Naive thymus-derived CD8-positive, alpha-beta T cell (primary cell): ENCODE measurements around the gene SRP14. TPM values are rescaled to one million over a fixed set of nuclear protein-coding genes. Genes with fewer than 3 reads are reported as not detected.
"Not testable (repeated sequence)": the region's sequence is repeated elsewhere in the genome, so short reads cannot be mapped to it uniquely, and the experiment has no call there.

ENCODE experiments used
- ATAC-seq, 2 donors: fragments of 150-1000 bp; cut with Tn5 transposase in 1 of 2; sonication (Bioruptor Pico), chemical (Tn5 transposase) in 1 of 2; 1 replicate in 1 of 2; 2 replicates in 1 of 2; pipeline ENCODE4 v1.10.0; 2021; ENCODE audit warnings: mild to moderate bottlenecking in 2 of 2, moderate library complexity in 2 of 2
- POLR2A ChIA-PET: fragments of 350-600 bp; sonication (Branson Sonifier 250); formaldehyde crosslinking; loops from one replicate; lab custom pipeline; 2021; ENCODE audit warnings: antibody characterized with exemption; lab: Charles Lee
- DNase-seq, 10 donors: peaks; one replicate each; pipeline versions ENCODE4 v3.0.0 to v3.0.0-alpha.2; 2020 to 2022
- H3K27ac Mint-ChIP-seq, 10 donors: one replicate each; pipeline ENCODE4 v1.8.0; 2020 to 2022; ENCODE audit warnings: mild to moderate bottlenecking in 10 of 10, mixed read lengths in 10 of 10, moderate library complexity in 4 of 10, inconsistent platforms in 1 of 10
- H3K27me3 Mint-ChIP-seq, 5 donors: one replicate each; pipeline ENCODE4 v1.8.0; 2021 to 2022; ENCODE audit warnings: mixed read lengths in 5 of 5
- H3K36me3 Mint-ChIP-seq, 3 donors: one replicate each; pipeline ENCODE4 v1.8.0; 2020 to 2022; ENCODE audit warnings: mixed read lengths in 3 of 3, mild to moderate bottlenecking in 2 of 3, inconsistent platforms in 1 of 3
- H3K4me1 Mint-ChIP-seq, 4 donors: one replicate each; pipeline ENCODE4 v1.8.0; 2021 to 2022; ENCODE audit warnings: mixed read lengths in 4 of 4
- H3K4me3 Mint-ChIP-seq, 10 donors: one replicate each; pipeline ENCODE4 v1.8.0; 2020 to 2022; ENCODE audit warnings: mild to moderate bottlenecking in 10 of 10, mixed read lengths in 10 of 10, moderate library complexity in 6 of 10, inconsistent platforms in 1 of 10
- H3K9me3 Mint-ChIP-seq, 9 donors: one replicate each; pipeline ENCODE4 v1.8.0; 2020 to 2022; ENCODE audit warnings: mixed read lengths in 9 of 9, mild to moderate bottlenecking in 3 of 9, inconsistent platforms in 1 of 9, moderate library complexity in 1 of 9
- polyA plus RNA-seq, 3 donors: library from polyadenylated mRNA; unstranded; fragments of 300-500 nt; fragmentation: Illumina TruSeq; gene quantifications; one replicate each; pipeline ENCODE4 v1.2.3, GENCODE V29; 2021
- total RNA-seq, 8 experiments: library from RNA in 2 of 8; stranded (reverse) in 2 of 8; gene quantifications; one replicate each; pipeline ENCODE4 v1.2.3 and lab custom pipeline; 2021 to 2026

The SRP14 gene
- total and polyA plus RNA-seq, 5 experiments from 2014 or later, result 147 to 855 (median 705) TPM

DNA sequence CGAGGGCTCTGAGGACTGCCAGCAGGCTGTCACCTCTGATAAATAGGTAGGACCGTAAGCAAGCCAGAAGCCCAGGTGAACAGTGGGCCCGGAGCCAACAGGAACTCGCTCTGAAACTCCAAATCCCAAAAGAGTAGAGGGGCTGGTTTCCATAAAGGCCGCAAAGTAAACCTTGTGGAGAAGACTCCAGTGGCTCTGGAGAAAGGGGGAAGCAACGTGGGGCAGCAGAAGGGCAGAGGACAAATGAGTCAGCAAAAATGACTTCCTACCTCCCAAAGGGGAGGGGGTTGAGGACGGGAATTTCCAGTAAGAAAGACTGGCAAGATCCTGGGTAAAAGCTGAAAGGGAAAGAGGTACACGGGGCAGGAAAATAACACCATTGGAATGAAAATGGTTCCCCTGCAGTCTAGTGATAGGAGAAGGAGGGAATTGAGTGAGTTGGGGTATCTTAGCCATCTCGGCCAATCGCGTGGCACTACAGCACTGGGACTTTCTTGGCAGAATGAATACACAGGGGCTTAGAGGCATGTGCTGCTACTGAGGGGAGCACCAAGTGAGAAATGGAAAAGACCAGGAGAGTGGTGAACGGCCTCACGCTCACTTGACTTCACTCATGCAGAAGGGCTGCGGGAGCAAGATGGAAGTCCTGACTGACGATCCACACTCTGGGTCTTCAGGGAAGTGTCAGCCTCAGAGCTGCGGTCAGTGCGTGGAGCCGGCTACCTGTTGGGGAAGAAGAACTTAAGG is 36.5 kb upstream of the SRP14 start:
- Mint-ChIP-seq H3K9me3 (no peaks in the 10 kb centered on the region), H3K27ac (peak overlapping the region in 1 of 10 donors; percentile 14), H3K27me3 (peaks cover 0 to 6% (median 0%) of the 10 kb centered on the region in 5 donors), H3K36me3 (no peaks in the 10 kb centered on the region), H3K4me1 (peaks cover 13 to 22% (median 14%) of the 10 kb centered on the region in 4 donors), H3K4me3 (peak overlapping the region in 2 of 10 donors; percentile 8 to 11)
- peak in 1 of 10 donors; percentile 50 for DNase-seq
- no peak for ATAC-seq
- POLR2A ChIA-PET, result no interaction called here

DNA sequence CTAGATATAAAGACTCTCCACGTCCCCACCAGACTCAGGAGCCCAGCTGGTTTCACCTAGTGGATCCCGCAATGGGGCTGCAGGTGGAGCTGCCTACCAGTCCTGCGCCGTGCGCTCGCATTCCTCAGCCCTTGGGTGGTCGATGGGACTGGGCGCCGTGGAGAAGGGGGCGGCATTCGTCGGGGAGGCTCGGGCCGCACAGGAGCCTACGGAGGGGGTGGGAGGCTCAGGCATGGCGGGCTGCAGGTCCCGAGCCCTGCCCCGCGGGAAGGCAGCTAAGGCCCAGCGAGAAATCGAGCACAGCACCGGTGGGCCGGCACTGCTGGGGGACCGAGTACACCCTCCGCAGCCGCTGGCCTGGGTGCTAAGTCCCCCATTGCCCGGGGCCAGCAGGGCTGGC is 35.7 kb upstream of the SRP14 start:
- Mint-ChIP-seq H3K4me1 (peaks cover 13 to 17% (median 14%) of the 10 kb centered on the region in 4 donors), H3K4me3 (peak overlapping the region in 1 of 10 donors; percentile 90)
- H3K27me3 Mint-ChIP-seq, ATAC-seq, H3K9me3 Mint-ChIP-seq, DNase-seq, H3K27ac Mint-ChIP-seq, H3K36me3 Mint-ChIP-seq: not testable (repeated sequence)
- POLR2A ChIA-PET, result interaction anchor here (1.0 kb wide), 1 partner anchor 24 kb away, joined by 3 read pairs; no protein-coding TSS in a partner anchor

DNA sequence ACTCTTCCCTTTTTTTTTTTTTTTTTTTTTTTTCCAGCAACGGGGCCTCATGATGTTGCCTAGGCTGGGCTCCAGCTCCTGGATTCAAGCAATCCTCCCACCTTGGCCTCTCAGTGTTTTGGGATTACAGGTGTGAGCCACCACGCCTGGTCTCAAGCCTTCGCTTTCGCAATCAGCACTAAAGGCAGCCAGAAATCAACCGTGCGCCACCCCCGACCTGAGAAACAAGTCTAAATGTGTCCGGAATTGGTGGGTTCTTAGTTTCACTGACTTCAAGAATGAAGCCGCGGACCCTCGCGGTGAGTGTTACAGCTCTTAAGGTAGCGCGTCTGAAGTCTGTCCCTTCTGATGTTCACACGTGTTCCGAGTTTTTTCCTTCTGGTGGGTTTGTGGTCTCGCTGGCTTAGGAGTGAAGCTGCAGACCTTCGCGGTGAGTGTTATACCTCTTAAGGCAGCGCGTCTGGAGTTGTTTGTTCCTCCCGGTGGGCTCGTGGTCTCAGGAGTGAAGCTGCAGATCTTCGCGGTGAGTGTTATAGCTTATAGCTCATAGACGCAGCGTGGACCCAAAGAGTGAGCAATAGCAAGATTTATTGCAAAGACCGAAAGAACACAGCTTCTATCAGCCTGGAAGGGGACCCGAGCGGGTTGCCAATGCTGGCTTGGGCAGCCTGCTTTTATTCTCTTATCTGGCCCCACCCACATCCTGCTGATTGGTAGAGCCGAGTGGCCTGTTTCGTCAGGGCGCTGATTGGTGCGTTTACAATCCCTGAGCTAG is 34.9 kb upstream of the SRP14 start:
- DNase-seq, result peak in 1 of 10 donors; percentile 52
- not testable (repeated sequence) for H3K36me3 Mint-ChIP-seq, H3K9me3 Mint-ChIP-seq, H3K27me3 Mint-ChIP-seq
- Mint-ChIP-seq H3K4me3 (peak overlapping the region; percentile 74 to 93 (median 89)), H3K4me1 (peaks cover 13 to 17% (median 14%) of the 10 kb centered on the region in 4 donors), H3K27ac (peak overlapping the region; percentile 23 to 88 (median 70))
- peak; percentile 47 to 50 for ATAC-seq
- POLR2A ChIA-PET, result interaction anchor here (0.6 to 1.0 kb wide), 2 partner anchors 25 to 39 kb away, joined by 3 to 7 read pairs; no protein-coding TSS in a partner anchor

DNA sequence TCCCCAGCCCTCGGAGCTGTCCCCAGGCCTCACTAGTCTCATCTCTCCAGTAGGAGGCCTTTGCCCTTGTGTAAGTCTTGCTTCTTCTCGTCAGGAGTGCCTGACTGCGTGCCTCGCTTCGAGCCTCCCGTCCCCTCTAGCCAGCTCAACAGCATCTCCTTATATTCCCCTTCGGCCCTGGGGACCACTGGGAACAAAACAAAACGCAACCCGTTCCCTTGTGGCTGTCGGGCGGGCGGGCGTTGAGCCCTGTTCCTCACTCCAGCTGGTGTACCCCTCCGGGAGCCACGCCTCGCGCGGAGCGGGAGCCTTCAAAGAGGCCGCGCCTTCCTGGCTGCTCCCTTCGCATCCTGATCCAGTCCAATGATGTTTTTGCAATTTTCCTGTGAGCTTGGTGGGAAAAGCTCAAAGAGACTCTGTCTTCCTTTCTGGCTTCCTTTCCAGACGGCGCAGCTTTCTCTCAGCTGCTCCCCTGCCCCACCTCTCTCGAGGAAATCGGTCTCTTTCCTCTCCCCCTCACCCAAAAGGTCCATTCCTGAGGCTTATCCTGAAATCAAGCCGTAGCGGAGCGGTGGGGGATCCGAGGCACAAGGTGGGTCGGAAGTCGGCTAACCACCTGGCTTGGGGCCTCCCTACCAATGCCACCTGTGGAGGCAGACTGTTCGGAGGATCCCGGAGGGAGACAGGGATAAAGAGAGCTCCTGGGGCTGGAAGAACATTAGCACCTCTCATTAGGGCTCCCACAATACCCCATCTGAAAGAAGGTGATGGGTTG is 33.4 kb upstream of the SRP14 start:
- H3K36me3 Mint-ChIP-seq, result no peaks in the 10 kb centered on the region
- POLR2A ChIA-PET, result interaction anchor here (0.6 kb wide), 1 partner anchor 41 kb away, joined by 3 read pairs; no protein-coding TSS in a partner anchor
- no peak overlapping the region for H3K4me3 Mint-ChIP-seq

DNA sequence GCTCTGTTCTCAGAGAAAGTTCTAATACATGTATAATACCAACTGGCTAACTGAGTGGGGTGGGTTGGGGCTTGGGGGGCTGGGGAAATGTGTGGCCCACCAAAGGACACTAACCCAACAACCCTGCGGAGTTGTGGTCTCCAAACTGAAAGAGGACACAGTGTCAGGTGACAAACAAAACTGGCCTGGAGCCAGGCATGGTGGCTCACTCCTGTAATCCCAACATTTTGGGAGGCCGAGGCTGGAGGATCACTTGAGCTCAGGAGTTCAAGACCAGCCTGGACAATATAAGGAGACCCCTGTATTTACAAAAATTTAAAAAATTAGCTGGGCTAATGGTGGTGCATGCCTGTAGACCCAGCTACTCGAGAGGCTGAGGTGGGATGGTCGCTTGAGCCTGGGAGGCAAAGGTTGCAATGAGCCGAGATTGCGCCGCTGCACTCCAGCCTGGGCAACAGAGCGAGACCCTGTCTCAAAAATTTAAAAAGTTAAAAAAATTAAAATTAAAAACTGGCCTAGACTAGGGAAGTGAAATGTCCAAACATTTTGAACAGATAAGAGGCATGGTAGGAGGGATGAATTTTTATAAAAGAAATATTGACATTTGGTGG is 31.7 kb upstream of the SRP14 start:
- no peak overlapping the region for H3K4me3 Mint-ChIP-seq
- peaks cover 13 to 18% (median 14%) of the 10 kb centered on the region in 4 donors for H3K4me1 Mint-ChIP-seq
- ATAC-seq (no peak), DNase-seq (no peak)
- no peaks in the 10 kb centered on the region for H3K36me3 Mint-ChIP-seq
- H3K27me3 Mint-ChIP-seq, result peaks cover 0 to 6% (median 0%) of the 10 kb centered on the region in 5 donors
- POLR2A ChIA-PET, result no interaction called here
- no peaks in the 10 kb centered on the region for H3K9me3 Mint-ChIP-seq
- no peak overlapping the region for H3K27ac Mint-ChIP-seq

More for the DNA sequence above, 33.4 kb upstream of the SRP14 start:
- Mint-ChIP-seq H3K27me3 (peaks cover 0 to 6% (median 0%) of the 10 kb centered on the region in 5 donors), H3K9me3 (no peaks in the 10 kb centered on the region), H3K4me1 (peaks cover 13 to 17% (median 14%) of the 10 kb centered on the region in 4 donors), H3K27ac (peak overlapping the region in 2 of 10 donors; percentile 11 to 34)
- ATAC-seq (no peak), DNase-seq (peak in 1 of 10 donors; percentile 36)

DNA sequence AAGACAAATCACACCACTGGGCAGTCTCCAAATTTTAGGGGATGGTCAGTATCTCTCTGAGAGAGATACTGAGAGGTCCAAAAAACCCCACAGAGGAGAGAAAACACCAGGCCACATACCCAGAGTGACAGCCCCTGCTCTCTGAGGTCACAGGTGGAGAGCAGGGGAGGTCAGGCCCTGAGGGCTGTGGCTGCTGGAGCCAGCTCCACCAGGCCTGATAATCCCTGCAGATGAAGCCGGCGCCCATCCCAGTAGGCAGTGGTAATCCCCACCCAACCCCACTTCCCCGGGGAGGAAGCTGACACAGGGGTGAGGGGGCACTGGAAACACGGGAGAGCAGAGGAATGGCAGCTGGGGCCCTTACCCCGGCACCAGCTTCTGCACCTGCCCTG is 31.2 kb upstream of the SRP14 start:
- Mint-ChIP-seq H3K27ac (peak overlapping the region in 1 of 10 donors; percentile 65), H3K4me3 (no peak overlapping the region), H3K4me1 (peaks cover 9 to 17% (median 14%) of the 10 kb centered on the region in 4 donors), H3K9me3 (no peaks in the 10 kb centered on the region), H3K27me3 (peaks cover 0 to 6% (median 0%) of the 10 kb centered on the region in 5 donors), H3K36me3 (no peaks in the 10 kb centered on the region)
- ATAC-seq (no peak), DNase-seq (no peak)
- POLR2A ChIA-PET, result no interaction called here

DNA sequence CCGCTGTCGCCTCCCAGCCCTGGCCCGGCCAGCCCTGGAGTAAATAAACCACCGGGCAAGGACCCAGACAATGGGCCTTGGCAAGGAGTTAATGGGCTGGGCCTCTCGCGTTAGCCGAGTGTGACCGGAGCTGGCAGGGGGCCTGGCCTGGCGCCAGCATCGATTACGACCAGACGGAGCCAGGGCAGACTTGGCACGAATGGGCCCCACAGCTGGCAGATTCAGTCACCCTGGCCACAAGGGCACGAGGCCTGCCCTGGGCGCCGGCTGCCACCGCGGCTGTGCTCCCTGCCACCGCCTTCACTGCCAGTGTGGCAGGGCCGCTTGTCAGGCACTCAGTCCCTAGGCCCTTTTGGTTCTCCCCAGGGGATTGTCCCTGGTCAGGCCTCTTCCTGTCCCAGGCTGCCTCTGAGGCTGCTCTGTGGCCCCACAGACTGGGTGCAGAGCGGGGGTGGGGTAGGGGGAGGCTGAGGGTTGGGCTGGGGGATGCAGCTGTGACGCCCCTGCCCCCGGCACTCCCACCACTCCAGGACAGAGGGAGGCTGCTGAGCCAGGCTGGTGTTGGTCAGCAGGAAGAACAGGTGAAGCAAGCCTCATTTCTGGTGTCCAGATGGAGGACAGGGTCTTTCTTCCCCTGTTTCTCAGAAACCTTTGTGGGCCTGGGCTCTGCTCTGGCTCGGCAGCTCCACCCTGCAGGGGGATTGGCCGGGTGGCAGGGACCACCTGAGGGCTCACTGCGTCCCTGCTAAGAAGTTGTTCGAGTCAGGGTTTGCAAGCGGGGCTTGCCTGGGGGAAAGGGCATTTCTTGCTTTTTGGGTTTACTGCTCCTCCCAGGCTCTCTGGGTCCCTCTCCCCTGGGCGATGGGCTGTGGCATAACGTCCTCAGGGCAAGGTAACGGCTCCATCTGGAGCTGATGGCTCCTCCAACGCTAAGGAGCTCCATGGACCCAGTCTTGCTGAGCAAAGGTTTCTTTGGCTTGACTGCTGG is 30.5 kb upstream of the SRP14 start:
- Mint-ChIP-seq H3K27ac (peak overlapping the region in 1 of 10 donors; percentile 65), H3K4me1 (peaks cover 7 to 22% (median 18%) of the 10 kb centered on the region in 4 donors), H3K36me3 (no peaks in the 10 kb centered on the region), H3K4me3 (no peak overlapping the region), H3K27me3 (peaks cover 0 to 6% (median 0%) of the 10 kb centered on the region in 5 donors), H3K9me3 (no peaks in the 10 kb centered on the region)
- POLR2A ChIA-PET, result no interaction called here
- DNase-seq (peak in 1 of 10 donors; percentile 45), ATAC-seq (peak in 1 of 2 donors; percentile 35)

DNA sequence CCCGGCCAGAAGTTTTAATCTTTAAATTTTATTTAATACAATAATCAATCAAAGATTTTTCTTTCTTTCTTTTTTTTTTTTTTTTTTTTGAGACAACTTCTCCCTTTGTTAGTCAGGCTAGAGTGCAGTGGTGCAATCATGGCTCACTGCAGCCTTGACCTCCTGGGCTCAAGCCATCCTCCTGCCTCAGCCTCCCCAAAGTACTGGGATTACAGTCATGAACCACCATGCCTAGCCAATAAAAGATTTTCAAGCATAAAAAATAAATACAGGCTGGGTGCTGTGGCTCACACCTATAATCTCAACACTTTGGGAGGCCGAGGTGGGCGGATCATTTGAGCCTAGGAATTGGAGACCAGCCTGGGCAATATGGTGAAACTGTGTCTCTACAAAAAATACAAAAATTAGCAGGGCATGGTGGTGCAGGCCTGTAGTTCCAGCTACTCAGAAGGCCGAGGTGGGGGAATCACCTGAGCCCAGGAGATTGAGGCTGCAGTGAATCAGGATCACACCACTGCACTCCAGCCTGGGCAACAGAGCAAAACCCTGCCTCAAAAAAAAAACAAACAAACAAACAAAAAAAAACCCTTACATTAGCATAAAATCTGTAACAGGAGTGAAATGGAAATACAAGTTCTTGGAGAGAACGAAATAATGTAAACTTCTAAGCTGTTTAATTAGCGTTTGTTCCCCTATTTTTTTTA is 29.1 kb upstream of the SRP14 start:
- no peaks in the 10 kb centered on the region for H3K9me3 Mint-ChIP-seq
- H3K4me3 Mint-ChIP-seq, result no peak overlapping the region
- H3K36me3 Mint-ChIP-seq, result no peaks in the 10 kb centered on the region
- peaks cover 0 to 6% (median 0%) of the 10 kb centered on the region in 5 donors for H3K27me3 Mint-ChIP-seq
- no peak overlapping the region for H3K27ac Mint-ChIP-seq
- no peak for ATAC-seq
- POLR2A ChIA-PET, result interaction anchor here (0.7 kb wide), 2 partner anchors 20 to 82 kb away, joined by 3 to 5 read pairs; no protein-coding TSS in a partner anchor
- no peak for DNase-seq
- peaks cover 2 to 20% (median 13%) of the 10 kb centered on the region in 4 donors for H3K4me1 Mint-ChIP-seq

DNA sequence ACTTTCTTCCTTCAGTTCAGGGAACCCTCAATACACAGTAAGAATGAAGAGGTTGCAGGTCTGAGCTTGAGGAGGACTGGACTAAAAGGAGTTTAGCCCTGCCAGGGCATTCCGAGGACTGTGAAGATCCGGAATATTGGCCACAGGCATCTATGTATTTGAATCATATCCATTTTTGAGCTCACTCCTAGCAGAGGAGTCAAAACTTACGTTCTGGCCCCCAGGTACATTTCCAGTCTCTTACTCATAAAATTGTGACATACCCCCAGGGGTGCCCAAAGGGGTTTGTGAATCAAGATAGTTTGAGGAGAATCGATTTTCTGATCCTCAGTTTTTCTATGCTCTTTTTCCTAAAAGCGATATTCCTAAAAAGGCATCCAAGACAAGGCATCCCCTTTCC is 27.6 kb upstream of the SRP14 start:
- no peak for DNase-seq
- Mint-ChIP-seq H3K4me3 (no peak overlapping the region), H3K27me3 (peaks cover 0 to 1% (median 0%) of the 10 kb centered on the region in 5 donors), H3K36me3 (no peaks in the 10 kb centered on the region), H3K4me1 (peaks cover 0 to 15% (median 12%) of the 10 kb centered on the region in 4 donors), H3K27ac (no peak overlapping the region), H3K9me3 (no peaks in the 10 kb centered on the region)
- POLR2A ChIA-PET, result interaction anchor here (0.5 kb wide), 1 partner anchor 145 kb away, joined by 3 read pairs; no protein-coding TSS in a partner anchor
- ATAC-seq, result no peak

DNA sequence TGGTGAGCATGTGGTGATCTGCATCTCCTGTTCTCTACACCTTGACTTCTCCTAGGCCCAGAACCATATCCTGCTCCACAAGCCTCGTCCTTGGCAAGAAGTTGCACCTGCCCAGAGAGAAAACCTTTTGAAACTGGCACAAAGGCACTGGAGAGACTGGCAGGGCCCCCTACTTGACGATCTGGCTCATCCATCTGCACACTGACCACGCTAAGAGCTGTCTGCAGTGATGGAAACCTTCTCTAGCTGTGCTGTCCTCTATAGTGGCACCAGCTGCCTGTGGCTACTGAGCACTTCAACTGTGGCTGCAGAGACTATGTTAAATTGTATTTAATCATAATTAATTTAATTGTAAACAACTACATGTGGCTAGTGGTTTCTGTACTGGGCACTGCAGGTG is 26.2 kb upstream of the SRP14 start:
- POLR2A ChIA-PET, result no interaction called here

More for the DNA sequence above, 26.2 kb upstream of the SRP14 start:
- Mint-ChIP-seq H3K4me1 (peaks cover 0 to 15% (median 12%) of the 10 kb centered on the region in 4 donors), H3K36me3 (no peaks in the 10 kb centered on the region), H3K9me3 (no peaks in the 10 kb centered on the region), H3K4me3 (no peak overlapping the region), H3K27me3 (no peaks in the 10 kb centered on the region), H3K27ac (peak overlapping the region in 5 of 10 donors; percentile 26 to 68 (median 38))
- DNase-seq (no peak), ATAC-seq (no peak)
